ENCODE data around the gene SLC2A1. TPM values are rescaled to one million over a fixed set of nuclear protein-coding genes. Genes with fewer than 3 reads are reported as not detected.

Gene SLC2A1
- total and polyA plus RNA-seq, 9 of the 15 experiments (the other 6 are each of a cell fraction or from before 2014, with no cell fraction given), result 12.6 to 153 (median 48.0) TPM

DNA sequence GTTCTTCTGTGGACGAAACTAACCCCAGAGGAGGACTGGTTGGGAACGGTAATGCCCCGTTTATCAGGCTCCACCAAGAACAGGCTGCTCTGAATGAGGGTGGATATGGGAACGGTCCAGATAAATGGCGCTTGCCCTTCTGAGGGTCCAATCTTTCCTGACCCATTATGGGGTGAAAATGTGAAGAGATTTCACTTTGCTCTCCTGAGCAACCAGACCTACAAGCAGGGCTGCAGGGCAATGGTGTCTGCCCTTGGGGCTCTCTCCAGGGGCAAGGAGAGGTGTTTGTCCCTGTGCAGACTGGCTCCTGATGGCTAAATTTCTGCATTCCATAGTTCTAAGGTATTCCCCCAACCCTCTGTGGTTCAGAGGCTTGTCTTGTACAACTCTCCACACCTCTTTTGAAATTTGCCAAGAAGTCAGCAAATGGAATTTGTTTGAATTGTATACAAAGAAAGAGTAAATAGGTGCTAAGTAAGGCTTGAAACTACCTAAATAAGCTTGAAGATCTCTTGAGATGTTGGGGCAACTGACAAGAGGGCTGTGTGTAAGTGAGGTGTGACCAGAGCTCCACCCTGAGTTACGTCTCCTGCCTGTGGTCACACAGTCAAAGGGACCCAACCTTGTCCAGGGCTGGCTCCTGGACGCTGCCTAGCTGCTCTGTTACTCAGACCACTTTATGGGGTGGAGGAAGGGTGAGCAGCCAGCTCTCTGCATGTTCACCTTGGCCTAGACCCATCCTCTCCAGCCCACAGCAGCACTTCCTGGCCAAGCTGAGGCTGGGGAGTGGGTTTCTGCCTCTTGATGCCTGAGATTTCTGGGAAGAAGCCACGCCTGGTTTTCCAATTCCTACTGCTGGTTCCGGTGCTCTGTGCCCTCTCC is 24.8 kb downstream of the SLC2A1 start:
- in situ Hi-C loops (cut with MboI) (no loop called here), intact Hi-C loops (cut with micrococcal nuclease) (loop anchor here (10.0 kb wide), 1 partner anchor 249 kb away; the partner anchor contains the start of gene YBX1)
- Histone ChIP-seq H4K20me1 (replicated peaks; ENCODE audit: control insufficient read depth, insufficient read depth, low read length) (peaks cover 51% of the 10 kb centered on the region), H3K4me2 (ENCODE audit: insufficient read depth, low read length) (0 out of 2 replicates have a peak overlapping the region, but pooled peaks have one; percentile 6), H3K27ac (ENCODE audit: extremely low read depth, low read depth, low read length) (peak overlapping the region; percentile 23; the same call in 1 of the 3 replicates), H3K36me3 (ENCODE audit: control insufficient read depth, insufficient read depth, low read length) (peaks cover 93% of the 10 kb centered on the region), H3K27me3 (ENCODE audit: control insufficient read depth in 2 of 2, insufficient read depth in 2 of 2, low read length in 2 of 2) (no peaks in the 10 kb centered on the region), H3K9me1 (ENCODE audit: control insufficient read depth, insufficient read depth, low read length) (peaks cover 34% of the 10 kb centered on the region), H3K79me2 (ENCODE audit: control insufficient read depth, insufficient read depth, low read length) (peaks cover 86% of the 10 kb centered on the region), H3K4me3 (no peak overlapping the region), H2AFZ (ENCODE audit: low read depth, low read length) (no peak overlapping the region), H3K9ac (ENCODE audit: insufficient read depth in 1 of 2, low read depth in 2 of 2, low read length in 2 of 2) (peak overlapping the region; percentile 2 to 69), H3K4me1 (replicated peaks in 1 of 2; ENCODE audit: control insufficient read depth in 2 of 2, insufficient read depth in 2 of 2, low read length in 2 of 2) (peaks cover 78 to 95% of the 10 kb centered on the region in 2 experiments), H3K9me3 (replicated peaks; ENCODE audit: control insufficient read depth, insufficient read depth, low read depth, low read length) (no peaks in the 10 kb centered on the region)
- ATAC-seq, result no peak
- no peak for FAIRE-seq
- CTCF ChIA-PET (ENCODE audit: low intra/inter-chr PET ratio), result no interaction called here
- whole genome bisulfite sequencing (ENCODE audit: insufficient coverage, low coverage, missing lambda C conversion rate), result 69% methylated on average over 8 of the region's 9 CpGs
- DNase-seq (ENCODE audit: extremely low read depth in 1 of 4, low spot score in 3 of 4), result no peak
- POLR2A ChIA-PET, result interaction anchor here (0.6 to 1.0 kb wide), 4 partner anchors 9 to 270 kb away, joined by 3 read pairs; no protein-coding TSS in a partner anchor
- TF ChIP-seq SLC30A9 (CRISPR knock-in tag; IDR thresholded peaks at IDR 0.05) (no peak), NFYB (IDR thresholded peaks at IDR 0.05; ENCODE audit: extremely low read depth, insufficient read length) (no peak), CXXC5 (CRISPR knock-in tag; IDR thresholded peaks at IDR 0.05) (0 out of 2 replicates have a peak, but pooled peaks have one; percentile 10), ZNF121 (CRISPR knock-in tag; conservative IDR thresholded peaks at IDR 0.05) (no peak)
- TF ChIP-seq, protein P1, sequence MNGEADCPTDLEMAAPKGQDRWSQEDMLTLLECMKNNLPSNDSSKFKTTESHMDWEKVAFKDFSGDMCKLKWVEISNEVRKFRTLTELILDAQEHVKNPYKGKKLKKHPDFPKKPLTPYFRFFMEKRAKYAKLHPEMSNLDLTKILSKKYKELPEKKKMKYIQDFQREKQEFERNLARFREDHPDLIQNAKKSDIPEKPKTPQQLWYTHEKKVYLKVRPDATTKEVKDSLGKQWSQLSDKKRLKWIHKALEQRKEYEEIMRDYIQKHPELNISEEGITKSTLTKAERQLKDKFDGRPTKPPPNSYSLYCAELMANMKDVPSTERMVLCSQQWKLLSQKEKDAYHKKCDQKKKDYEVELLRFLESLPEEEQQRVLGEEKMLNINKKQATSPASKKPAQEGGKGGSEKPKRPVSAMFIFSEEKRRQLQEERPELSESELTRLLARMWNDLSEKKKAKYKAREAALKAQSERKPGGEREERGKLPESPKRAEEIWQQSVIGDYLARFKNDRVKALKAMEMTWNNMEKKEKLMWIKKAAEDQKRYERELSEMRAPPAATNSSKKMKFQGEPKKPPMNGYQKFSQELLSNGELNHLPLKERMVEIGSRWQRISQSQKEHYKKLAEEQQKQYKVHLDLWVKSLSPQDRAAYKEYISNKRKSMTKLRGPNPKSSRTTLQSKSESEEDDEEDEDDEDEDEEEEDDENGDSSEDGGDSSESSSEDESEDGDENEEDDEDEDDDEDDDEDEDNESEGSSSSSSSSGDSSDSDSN (IDR thresholded peaks at IDR 0.05; ENCODE audit: borderline replicate concordance in 1 of 2, low read depth in 2 of 2, low read length in 2 of 2), result no peak
- BruUV-seq (replicated peaks), result no TSS peak
